Osteocyte (in vitro differentiated cells): Measurements from ENCODE around the gene COPS6. TPM values are rescaled to one million over a fixed set of nuclear protein-coding genes. Genes with fewer than 3 reads are reported as not detected.

Source experiments
- DNase-seq: peaks from one replicate; pipeline ENCODE4 v3.0.0; 2021; ENCODE audit warnings: mixed read lengths; ENCODE audit not compliant: unreplicated experiment; ENCODE audit errors: extremely low spot score
- H3K27ac Mint-ChIP-seq: one replicate; pipeline ENCODE4 v1.8.0; 2021; ENCODE audit warnings: mild to moderate bottlenecking, mixed read lengths; ENCODE audit not compliant: unreplicated experiment
- H3K27me3 Mint-ChIP-seq: one replicate; pipeline ENCODE4 v1.8.0; 2021; ENCODE audit warnings: mixed read lengths; ENCODE audit not compliant: unreplicated experiment
- H3K36me3 Mint-ChIP-seq: one replicate; pipeline ENCODE4 v1.8.0; 2021; ENCODE audit warnings: mixed read lengths; ENCODE audit not compliant: unreplicated experiment
- H3K4me1 Mint-ChIP-seq: one replicate; pipeline ENCODE4 v1.8.0; 2021; ENCODE audit warnings: mixed read lengths; ENCODE audit not compliant: unreplicated experiment
- H3K4me3 Mint-ChIP-seq: one replicate; pipeline ENCODE4 v1.8.0; 2021; ENCODE audit warnings: mild to moderate bottlenecking, moderate library complexity, mixed read lengths; ENCODE audit not compliant: unreplicated experiment
- H3K9me3 Mint-ChIP-seq: one replicate; pipeline ENCODE4 v1.8.0; 2021; ENCODE audit warnings: mixed read lengths; ENCODE audit not compliant: unreplicated experiment
- total RNA-seq: library from RNA; stranded (reverse); gene quantifications from 2 replicates; pipeline ENCODE4 v1.2.1, GENCODE V29; 2021
- TF ChIP-seq, protein P1 (sequence below): fragments of 200-600 bp; sonication (generic); IDR thresholded peaks from 2 replicates; pipeline ENCODE4 v1.5.0; 2021; ENCODE audit warnings: antibody characterized with exemption, mild to moderate bottlenecking, moderate library complexity

The COPS6 gene
- total RNA-seq, 1 donor from 2014 or later = 93.7 TPM

GRCh38 chr7:100061518-100062193 lies 27.1 kb upstream of the COPS6 start:
- Mint-ChIP-seq H3K4me3 (no peak overlapping the region), H3K4me1 (peaks cover 4% of the 10 kb centered on the region)
- TF ChIP-seq, protein P1, sequence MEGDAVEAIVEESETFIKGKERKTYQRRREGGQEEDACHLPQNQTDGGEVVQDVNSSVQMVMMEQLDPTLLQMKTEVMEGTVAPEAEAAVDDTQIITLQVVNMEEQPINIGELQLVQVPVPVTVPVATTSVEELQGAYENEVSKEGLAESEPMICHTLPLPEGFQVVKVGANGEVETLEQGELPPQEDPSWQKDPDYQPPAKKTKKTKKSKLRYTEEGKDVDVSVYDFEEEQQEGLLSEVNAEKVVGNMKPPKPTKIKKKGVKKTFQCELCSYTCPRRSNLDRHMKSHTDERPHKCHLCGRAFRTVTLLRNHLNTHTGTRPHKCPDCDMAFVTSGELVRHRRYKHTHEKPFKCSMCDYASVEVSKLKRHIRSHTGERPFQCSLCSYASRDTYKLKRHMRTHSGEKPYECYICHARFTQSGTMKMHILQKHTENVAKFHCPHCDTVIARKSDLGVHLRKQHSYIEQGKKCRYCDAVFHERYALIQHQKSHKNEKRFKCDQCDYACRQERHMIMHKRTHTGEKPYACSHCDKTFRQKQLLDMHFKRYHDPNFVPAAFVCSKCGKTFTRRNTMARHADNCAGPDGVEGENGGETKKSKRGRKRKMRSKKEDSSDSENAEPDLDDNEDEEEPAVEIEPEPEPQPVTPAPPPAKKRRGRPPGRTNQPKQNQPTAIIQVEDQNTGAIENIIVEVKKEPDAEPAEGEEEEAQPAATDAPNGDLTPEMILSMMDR = no peak

GRCh38 chr7:100063376-100063775 lies 25.4 kb upstream of the COPS6 start:
- Mint-ChIP-seq H3K36me3 (peaks cover 53% of the 10 kb centered on the region), H3K4me1 (peaks cover 4% of the 10 kb centered on the region), H3K9me3 (no peaks in the 10 kb centered on the region), H3K4me3 (no peak overlapping the region), H3K27me3 (no peaks in the 10 kb centered on the region), H3K27ac (no peak overlapping the region)
- no peak for DNase-seq
- TF ChIP-seq, protein P1 = no peak

More at GRCh38 chr7:100061518-100062193, 27.1 kb upstream of the COPS6 start:
- H3K27me3 Mint-ChIP-seq = no peaks in the 10 kb centered on the region
- peaks cover 60% of the 10 kb centered on the region for H3K36me3 Mint-ChIP-seq
- no peak for DNase-seq
- no peak overlapping the region for H3K27ac Mint-ChIP-seq
- no peaks in the 10 kb centered on the region for H3K9me3 Mint-ChIP-seq

- Mint-ChIP-seq H3K4me1 (peaks cover 4% of the 10 kb centered on the region), H3K27me3 (no peaks in the 10 kb centered on the region), H3K36me3 (peaks cover 47% of the 10 kb centered on the region), H3K9me3 (no peaks in the 10 kb centered on the region), H3K27ac (no peak overlapping the region), H3K4me3 (no peak overlapping the region)
- DNase-seq = no peak
- TF ChIP-seq, protein P1 = no peak
These were observed 24.6 kb upstream of the COPS6 start for GRCh38 chr7:100064162-100064561.

GRCh38 chr7:100065452-100066186 lies 23.1 kb upstream of the COPS6 start:
- TF ChIP-seq, protein P1 = no peak
- Mint-ChIP-seq H3K27ac (no peak overlapping the region), H3K4me3 (no peak overlapping the region), H3K36me3 (peaks cover 52% of the 10 kb centered on the region), H3K4me1 (peaks cover 4% of the 10 kb centered on the region), H3K27me3 (no peaks in the 10 kb centered on the region), H3K9me3 (no peaks in the 10 kb centered on the region)
- DNase-seq = no peak

DNA sequence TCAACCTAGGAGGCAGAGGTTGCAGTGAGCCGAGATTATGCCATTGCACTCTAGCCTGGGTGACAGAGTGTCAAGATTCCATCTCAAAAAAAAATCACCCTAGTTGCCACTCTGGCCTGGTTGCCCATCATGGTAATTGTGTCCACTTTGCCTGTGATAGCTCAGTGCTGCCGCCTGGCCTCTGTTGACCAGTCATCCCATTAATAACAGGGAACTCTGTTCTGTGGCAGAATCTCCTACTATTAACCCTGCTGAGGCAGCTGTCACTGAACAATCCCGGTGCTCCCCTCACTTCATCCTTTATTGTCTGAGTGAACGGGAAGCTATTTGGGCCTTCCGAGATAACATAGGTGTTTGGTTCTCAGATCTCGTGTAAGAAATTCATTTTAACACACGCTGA lies 21.8 kb upstream of the COPS6 start:
- Mint-ChIP-seq H3K27ac (no peak overlapping the region), H3K9me3 (peaks cover 9% of the 10 kb centered on the region), H3K4me3 (no peak overlapping the region), H3K27me3 (no peaks in the 10 kb centered on the region), H3K4me1 (peaks cover 4% of the 10 kb centered on the region), H3K36me3 (peaks cover 59% of the 10 kb centered on the region)
- TF ChIP-seq, protein P1 = no peak
- DNase-seq = no peak
